Adipocyte (in vitro differentiated cells): Measurements from ENCODE around the gene ARHGAP27.

ENCODE experiments used
- DNase-seq: peaks from one replicate; pipeline ENCODE4 v3.0.0-alpha.2; 2015; ENCODE audit warnings: low read depth
- H3K27me3 ChIP-seq: replicated peaks from 2 replicates; pipeline ENCODE4 v1.7.0; 2013; ENCODE audit warnings: mild to moderate bottlenecking, low read length, moderate library complexity; ENCODE audit not compliant: control insufficient read depth, insufficient read depth
- H3K36me3 ChIP-seq: 2 replicates; pipeline ENCODE4 v1.7.0; 2013; ENCODE audit warnings: low read length, mild to moderate bottlenecking, moderate library complexity; ENCODE audit not compliant: control insufficient read depth, insufficient read depth, severe bottlenecking
- H3K4me1 ChIP-seq: 2 replicates; pipeline ENCODE4 v1.7.0; 2013; ENCODE audit warnings: mild to moderate bottlenecking, low read length, moderate library complexity; ENCODE audit not compliant: control insufficient read depth, insufficient read depth
- H3K4me3 ChIP-seq: 2 replicates; pipeline ENCODE4 v1.7.0; 2013; ENCODE audit warnings: mild to moderate bottlenecking, low read length, moderate library complexity
- H3K9ac ChIP-seq: 2 replicates; pipeline ENCODE4 v1.7.0; 2013; ENCODE audit warnings: mild to moderate bottlenecking, low read length, moderate library complexity
- H3K9me3 ChIP-seq: 2 replicates; pipeline ENCODE4 v1.7.0; 2013; ENCODE audit warnings: mild to moderate bottlenecking, low read length, moderate library complexity; ENCODE audit not compliant: control insufficient read depth

The ARHGAP27 gene

GRCh38 chr17:45395569-45396415 lies 36.9 kb downstream of the ARHGAP27 start:
- Histone ChIP-seq H3K9ac (no peak overlapping the region), H3K36me3 (no peaks in the 10 kb centered on the region), H3K4me1 (no peaks in the 10 kb centered on the region), H3K4me3 (no peak overlapping the region), H3K9me3 (no peaks in the 10 kb centered on the region), H3K27me3 (peaks cover 14% of the 10 kb centered on the region)
- DNase-seq = no peak

- H3K9ac ChIP-seq = peak overlapping the region; percentile 34
- no peaks in the 10 kb centered on the region for H3K9me3 ChIP-seq
- DNase-seq = peak; percentile 86
- H3K4me1 ChIP-seq = no peaks in the 10 kb centered on the region
- H3K4me3 ChIP-seq = peak overlapping the region; percentile 27
- H3K27me3 ChIP-seq = peaks cover 14% of the 10 kb centered on the region
- H3K36me3 ChIP-seq = no peaks in the 10 kb centered on the region
Measured at GRCh38 chr17:45394913-45395568, 37.6 kb downstream of the ARHGAP27 start.

- no peaks in the 10 kb centered on the region for H3K9me3 ChIP-seq
- no peak for DNase-seq
Measured at GRCh38 chr17:45394564-45394912, 38.1 kb downstream of the ARHGAP27 start.

GRCh38 chr17:45394091-45394490 lies 38.6 kb downstream of the ARHGAP27 start:
- Histone ChIP-seq H3K9me3 (no peaks in the 10 kb centered on the region), H3K9ac (no peak overlapping the region), H3K4me1 (no peaks in the 10 kb centered on the region), H3K27me3 (peaks cover 19% of the 10 kb centered on the region), H3K36me3 (no peaks in the 10 kb centered on the region), H3K4me3 (no peak overlapping the region)
- DNase-seq = no peak

More at GRCh38 chr17:45394564-45394912, 38.1 kb downstream of the ARHGAP27 start:
- Histone ChIP-seq H3K9ac (peak overlapping the region; percentile 34), H3K36me3 (no peaks in the 10 kb centered on the region), H3K4me1 (no peaks in the 10 kb centered on the region), H3K27me3 (peaks cover 16% of the 10 kb centered on the region), H3K4me3 (no peak overlapping the region)

GRCh38 chr17:45393411-45393810 lies 39.3 kb downstream of the ARHGAP27 start:
- Histone ChIP-seq H3K27me3 (peaks cover 19% of the 10 kb centered on the region), H3K9me3 (no peaks in the 10 kb centered on the region), H3K4me3 (no peak overlapping the region), H3K36me3 (no peaks in the 10 kb centered on the region), H3K9ac (no peak overlapping the region), H3K4me1 (peaks cover 5% of the 10 kb centered on the region)
- no peak for DNase-seq

GRCh38 chr17:45391918-45392317 lies 40.8 kb downstream of the ARHGAP27 start:
- Histone ChIP-seq H3K9ac (no peak overlapping the region), H3K9me3 (no peaks in the 10 kb centered on the region), H3K4me1 (peaks cover 5% of the 10 kb centered on the region), H3K27me3 (peaks cover 17% of the 10 kb centered on the region), H3K4me3 (no peak overlapping the region), H3K36me3 (no peaks in the 10 kb centered on the region)
- DNase-seq = no peak

- Histone ChIP-seq H3K27me3 (peaks cover 16% of the 10 kb centered on the region), H3K4me3 (no peak overlapping the region), H3K9ac (no peak overlapping the region), H3K9me3 (no peaks in the 10 kb centered on the region), H3K36me3 (no peaks in the 10 kb centered on the region), H3K4me1 (peaks cover 5% of the 10 kb centered on the region)
- DNase-seq = no peak
Measured at GRCh38 chr17:45391291-45391690, 41.4 kb downstream of the ARHGAP27 start.

- H3K36me3 ChIP-seq = no peaks in the 10 kb centered on the region
- H3K27me3 ChIP-seq = peaks cover 23% of the 10 kb centered on the region
- no peak for DNase-seq
- no peak overlapping the region for H3K4me3 ChIP-seq
- H3K9ac ChIP-seq = no peak overlapping the region
- H3K9me3 ChIP-seq = no peaks in the 10 kb centered on the region
- peaks cover 5% of the 10 kb centered on the region for H3K4me1 ChIP-seq
Measured at GRCh38 chr17:45389354-45389753, 43.3 kb downstream of the ARHGAP27 start.

- H3K9ac ChIP-seq = no peak overlapping the region
- H3K27me3 ChIP-seq = peaks cover 29% of the 10 kb centered on the region
- DNase-seq = peak; percentile 23
Measured at GRCh38 chr17:45388604-45389325, 43.9 kb downstream of the ARHGAP27 start.

GRCh38 chr17:45387739-45388138 lies 44.9 kb downstream of the ARHGAP27 start:
- H3K4me1 ChIP-seq = peaks cover 5% of the 10 kb centered on the region
- H3K27me3 ChIP-seq = peaks cover 26% of the 10 kb centered on the region
- no peaks in the 10 kb centered on the region for H3K36me3 ChIP-seq
- H3K9ac ChIP-seq = no peak overlapping the region
- no peaks in the 10 kb centered on the region for H3K9me3 ChIP-seq
- no peak for DNase-seq
- H3K4me3 ChIP-seq = no peak overlapping the region

More at GRCh38 chr17:45388604-45389325, 43.9 kb downstream of the ARHGAP27 start:
- Histone ChIP-seq H3K4me1 (peaks cover 5% of the 10 kb centered on the region), H3K4me3 (no peak overlapping the region), H3K9me3 (no peaks in the 10 kb centered on the region), H3K36me3 (no peaks in the 10 kb centered on the region)

- H3K36me3 ChIP-seq = no peaks in the 10 kb centered on the region
- no peak overlapping the region for H3K4me3 ChIP-seq
- peaks cover 5% of the 10 kb centered on the region for H3K4me1 ChIP-seq
- H3K9me3 ChIP-seq = no peaks in the 10 kb centered on the region
- DNase-seq = no peak
- H3K27me3 ChIP-seq = peaks cover 21% of the 10 kb centered on the region
- H3K9ac ChIP-seq = no peak overlapping the region
Measured at GRCh38 chr17:45386178-45386577, 46.5 kb downstream of the ARHGAP27 start.
